GM18507 (cell line): Measurements from ENCODE around the gene POU2F1.
A peak's percentile ranks its signal among the peaks of the same experiment; 100 is the strongest.

Experiments
- DNase-seq: peaks from one replicate; pipeline ENCODE4 v3.0.0; 2011; ENCODE audit warnings: low read depth; ENCODE audit not compliant: insufficient read length; ENCODE audit errors: extremely low spot score
- FAIRE-seq: peaks from 2 replicates; lab custom pipeline; 2011; peaks lifted over from hg19 to GRCh38; lab: Jason Lieb, UNC

The POU2F1 gene

GRCh38 chr1:167333703-167334102 is 113.0 kb downstream of the POU2F1 start:
- no peak for DNase-seq
- FAIRE-seq = no peak

- no peak for FAIRE-seq
Measured at GRCh38 chr1:167339405-167339804, 118.7 kb downstream of the POU2F1 start.

GRCh38 chr1:167342846-167343245 is 122.2 kb downstream of the POU2F1 start:
- FAIRE-seq (peak; percentile 83), DNase-seq (no peak)

More at GRCh38 chr1:167339405-167339804, 118.7 kb downstream of the POU2F1 start:
- DNase-seq = no peak

- no peak for DNase-seq
- no peak for FAIRE-seq
Measured at GRCh38 chr1:167344112-167344511, 123.4 kb downstream of the POU2F1 start.

GRCh38 chr1:167344615-167345385 is 124.1 kb downstream of the POU2F1 start:
- FAIRE-seq = no peak
- DNase-seq = no peak

- no peak for DNase-seq
Measured at GRCh38 chr1:167345386-167345733, 124.7 kb downstream of the POU2F1 start.

GRCh38 chr1:167357305-167357704 is 136.6 kb downstream of the POU2F1 start:
- FAIRE-seq = peak; percentile 51
- DNase-seq = no peak

More at GRCh38 chr1:167345386-167345733, 124.7 kb downstream of the POU2F1 start:
- no peak for FAIRE-seq

- DNase-seq (no peak), FAIRE-seq (no peak)
Measured at GRCh38 chr1:167359295-167359694, 138.6 kb downstream of the POU2F1 start.

- FAIRE-seq (no peak), DNase-seq (no peak)
Measured at GRCh38 chr1:167360120-167360519, 139.4 kb downstream of the POU2F1 start.

- DNase-seq = no peak
- FAIRE-seq = no peak
Measured at GRCh38 chr1:167362638-167363037, 142.0 kb downstream of the POU2F1 start.

- DNase-seq (no peak), FAIRE-seq (no peak)
Measured at GRCh38 chr1:167364826-167365225, 144.1 kb downstream of the POU2F1 start.

GRCh38 chr1:167365360-167365759 is 144.7 kb downstream of the POU2F1 start:
- DNase-seq = no peak
- no peak for FAIRE-seq

- FAIRE-seq (no peak), DNase-seq (no peak)
Measured at GRCh38 chr1:167367705-167368104, 147.0 kb downstream of the POU2F1 start.

- FAIRE-seq (no peak), DNase-seq (no peak)
Measured at GRCh38 chr1:167369175-167369574, 148.5 kb downstream of the POU2F1 start.

GRCh38 chr1:167369933-167370332 is 149.2 kb downstream of the POU2F1 start:
- DNase-seq (no peak), FAIRE-seq (no peak)

GRCh38 chr1:167371030-167371429 is 150.3 kb downstream of the POU2F1 start:
- DNase-seq (no peak), FAIRE-seq (no peak)

- no peak for FAIRE-seq
- no peak for DNase-seq
Measured at GRCh38 chr1:167373398-167373797, 152.7 kb downstream of the POU2F1 start.

- no peak for FAIRE-seq
- no peak for DNase-seq
Measured at GRCh38 chr1:167373986-167374385, 153.3 kb downstream of the POU2F1 start.

- no peak for FAIRE-seq
- DNase-seq = no peak
Measured at GRCh38 chr1:167375949-167376348, 155.3 kb downstream of the POU2F1 start.

- FAIRE-seq = no peak
- no peak for DNase-seq
Measured at GRCh38 chr1:167387251-167387910, 166.7 kb downstream of the POU2F1 start.

- DNase-seq (no peak), FAIRE-seq (no peak)
Measured at GRCh38 chr1:167388976-167389375, 168.3 kb downstream of the POU2F1 start.
